GM19328 (cell line): ENCODE data around the gene SAMMSON.

Experiments used
- ATAC-seq: cut with Tn5 transposase; IDR thresholded peaks from one replicate; pipeline ENCODE4 v1.9.1; 2021; ENCODE audit warnings: mild to moderate bottlenecking, moderate library complexity; ENCODE audit not compliant: unreplicated experiment

Gene SAMMSON

GRCh38 chr3:69999140-70000027 is at the start of gene SAMMSON:
Gene SAMMSON, plus strand, starts transcription at chr3:69999733.
- ATAC-seq, result no peak

DNA sequence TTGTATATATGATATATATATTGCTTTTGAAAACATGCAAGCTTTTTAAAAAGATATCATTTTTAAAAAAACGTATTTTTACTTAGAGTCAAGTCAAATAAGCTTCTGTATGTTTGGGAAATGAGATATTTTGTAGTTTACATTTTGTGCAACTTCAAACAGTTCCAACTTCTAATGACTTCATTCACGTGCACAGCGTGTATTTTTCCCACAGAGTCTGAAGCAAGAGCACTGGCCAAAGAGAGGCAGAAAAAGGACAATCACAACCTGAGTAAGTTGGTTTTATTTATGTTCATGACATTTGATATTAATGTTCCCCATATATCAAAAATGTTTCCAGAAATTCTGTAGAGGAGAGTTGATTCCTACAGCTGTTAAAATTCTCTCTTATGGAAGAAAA is 47.9 kb upstream of the SAMMSON start:
- ATAC-seq, result no peak

- no peak for ATAC-seq
Observed at GRCh38 chr3:69959581-69959980, 40.0 kb upstream of the SAMMSON start.

DNA sequence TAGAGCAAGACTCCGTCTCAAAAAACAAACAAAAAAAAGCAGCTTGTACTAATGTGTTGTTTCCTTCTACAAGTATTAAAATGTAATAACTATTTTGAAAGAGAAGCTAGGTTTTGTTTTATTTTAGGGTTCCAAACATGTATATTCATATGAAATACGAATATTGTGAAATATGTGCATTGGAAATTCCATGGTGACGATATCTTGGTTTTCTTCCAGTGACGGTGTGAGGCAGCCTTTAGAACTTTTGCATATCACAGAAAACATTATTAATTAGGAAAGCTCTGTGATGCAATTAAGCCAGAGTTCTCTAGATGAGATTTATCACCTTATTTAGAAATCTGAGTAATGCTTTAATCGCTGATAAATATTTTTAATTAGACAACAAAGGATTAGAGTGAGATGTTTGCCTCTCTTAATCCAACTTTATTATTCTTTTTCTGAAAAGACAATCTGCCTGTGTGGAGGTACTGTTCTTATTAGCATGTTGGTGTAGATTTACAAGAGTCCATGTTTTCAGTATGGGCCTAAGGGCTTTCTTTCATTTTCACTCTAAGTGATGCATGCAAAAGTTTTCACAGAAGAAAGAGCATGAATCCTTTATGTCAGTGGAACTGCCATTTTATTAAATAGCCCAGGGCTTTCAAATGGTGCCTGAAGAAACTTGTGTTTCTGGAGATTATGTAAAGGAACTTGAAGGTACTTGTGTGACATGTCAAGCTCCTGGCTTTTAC is 37.7 kb upstream of the SAMMSON start:
- no peak for ATAC-seq

- ATAC-seq, result no peak
Observed at GRCh38 chr3:69963643-69964042, 35.9 kb upstream of the SAMMSON start.

- no peak for ATAC-seq
Observed at GRCh38 chr3:69967156-69967555, 32.4 kb upstream of the SAMMSON start.

DNA sequence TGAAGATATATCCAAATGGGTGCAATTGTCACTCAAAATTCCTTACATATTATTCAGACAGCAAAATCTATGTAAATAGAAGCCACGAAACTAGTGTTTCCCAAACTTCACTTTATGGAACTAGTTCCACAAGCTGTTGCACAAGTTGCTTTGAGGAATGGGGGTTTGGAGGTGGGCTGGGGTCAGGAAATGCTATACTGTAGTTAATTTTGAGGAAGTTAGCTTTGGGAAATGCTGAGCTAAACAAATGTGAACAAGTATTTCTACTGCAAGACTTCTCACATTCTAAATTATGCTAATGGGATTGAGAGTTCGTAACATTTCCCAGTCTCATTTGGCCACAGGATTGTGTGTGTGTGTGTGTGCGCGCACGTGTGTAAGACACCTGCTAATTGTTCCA is 28.7 kb upstream of the SAMMSON start:
- ATAC-seq, result no peak

GRCh38 chr3:69972672-69973071 is 26.9 kb upstream of the SAMMSON start:
- ATAC-seq, result no peak

- no peak for ATAC-seq
Observed at GRCh38 chr3:69976021-69976420, 23.5 kb upstream of the SAMMSON start.

GRCh38 chr3:69983546-69984265 is 15.8 kb upstream of the SAMMSON start:
- no peak for ATAC-seq

- no peak for ATAC-seq
Observed at GRCh38 chr3:69985266-69985665, 14.3 kb upstream of the SAMMSON start.

DNA sequence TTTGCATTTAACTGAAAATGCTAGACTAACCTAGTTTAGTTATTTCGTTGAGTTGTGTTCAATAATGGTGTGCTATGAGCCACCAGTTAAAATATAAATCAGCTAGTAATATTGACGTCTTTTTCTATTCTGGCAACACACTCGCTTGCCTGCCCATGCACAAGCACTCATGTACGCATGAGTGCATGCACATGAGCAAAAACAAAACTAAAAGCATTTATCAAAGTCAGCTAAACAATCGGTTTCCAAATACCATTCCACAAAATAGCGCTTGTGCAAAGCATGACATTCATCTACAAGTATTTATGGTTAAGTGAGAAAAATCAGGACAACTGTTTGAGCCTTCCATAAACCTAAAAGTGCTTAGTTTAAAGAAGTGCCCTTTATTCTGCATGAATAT is 13.1 kb upstream of the SAMMSON start:
- ATAC-seq, result no peak

DNA sequence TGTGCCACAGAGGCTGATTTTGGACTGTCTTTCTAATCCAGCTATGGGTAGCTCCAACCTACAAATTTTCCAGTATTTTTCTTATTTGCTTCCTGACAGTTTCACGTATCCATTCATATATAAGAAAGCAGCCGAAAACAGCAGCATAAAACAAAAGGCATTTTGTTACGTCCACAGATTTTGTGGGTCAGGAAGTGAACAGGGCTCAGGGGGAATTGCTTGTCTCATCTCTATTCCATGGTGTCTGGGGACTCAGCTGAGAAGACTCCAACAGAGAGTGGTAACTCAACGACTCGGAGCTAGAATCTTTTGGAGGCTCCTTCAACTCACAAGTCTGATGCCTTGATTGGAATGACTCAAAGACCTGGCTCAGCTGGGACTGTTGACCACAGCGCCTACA is 11.7 kb upstream of the SAMMSON start:
- no peak for ATAC-seq

- ATAC-seq, result no peak
Observed at GRCh38 chr3:69993757-69994156, 5.8 kb upstream of the SAMMSON start.

DNA sequence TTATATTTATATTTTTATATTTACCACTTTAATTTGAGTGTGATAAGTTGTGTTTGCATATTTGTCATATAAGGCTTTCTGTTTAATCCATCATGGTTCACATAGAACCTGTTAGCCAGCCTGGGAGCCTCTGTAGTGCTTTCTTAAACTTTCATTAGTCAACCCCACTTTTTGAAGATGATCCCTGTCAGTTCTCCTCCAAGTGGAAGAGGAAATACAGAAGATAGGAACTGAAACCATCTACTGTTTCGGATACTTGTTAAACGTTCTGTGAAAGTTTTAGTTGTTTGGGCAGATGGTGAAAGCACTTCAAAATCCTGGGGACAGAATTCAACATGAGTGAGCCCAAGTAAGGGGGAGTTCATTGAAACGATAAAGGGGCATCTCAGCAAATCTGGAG is 4.6 kb upstream of the SAMMSON start:
- ATAC-seq, result no peak

GRCh38 chr3:69997631-69998307 is 1.8 kb upstream of the SAMMSON start:
- ATAC-seq, result no peak

GRCh38 chr3:69998759-69999139 is 784 bp upstream of the SAMMSON start:
- no peak for ATAC-seq

GRCh38 chr3:70000028-70000410 is 486 bp downstream of the SAMMSON start:
- ATAC-seq, result no peak

GRCh38 chr3:70000563-70001081 is 1.1 kb downstream of the SAMMSON start:
- no peak for ATAC-seq

DNA sequence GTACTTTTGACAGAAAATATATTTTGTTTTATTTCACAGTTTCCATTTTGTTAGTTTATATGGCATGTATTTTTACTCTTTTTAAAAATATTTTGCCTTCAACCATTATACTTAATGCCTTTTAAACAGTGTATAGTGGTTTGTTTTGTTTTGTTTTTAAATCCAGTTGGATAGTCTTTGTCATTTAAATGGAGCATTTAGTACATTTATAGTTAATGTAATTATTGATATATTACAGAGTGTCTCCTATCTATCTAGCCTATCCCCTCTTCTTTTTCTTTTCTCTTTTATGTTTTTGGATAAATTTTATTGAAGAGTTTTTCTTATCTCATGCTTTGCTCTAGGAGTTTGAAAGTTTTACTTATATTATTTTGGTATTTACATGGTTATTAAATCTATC is 3.6 kb downstream of the SAMMSON start:
- no peak for ATAC-seq

GRCh38 chr3:70006089-70006488 is 6.6 kb downstream of the SAMMSON start:
- ATAC-seq, result no peak
